Measurements from ENCODE around the gene LMNTD2. TPM values are rescaled to one million over a fixed set of nuclear protein-coding genes. Genes with fewer than 3 reads are reported as not detected.

LMNTD2 gene
- total and polyA plus RNA-seq, 2 experiments from 2014 or later = 7.3 to 15.9 TPM

DNA sequence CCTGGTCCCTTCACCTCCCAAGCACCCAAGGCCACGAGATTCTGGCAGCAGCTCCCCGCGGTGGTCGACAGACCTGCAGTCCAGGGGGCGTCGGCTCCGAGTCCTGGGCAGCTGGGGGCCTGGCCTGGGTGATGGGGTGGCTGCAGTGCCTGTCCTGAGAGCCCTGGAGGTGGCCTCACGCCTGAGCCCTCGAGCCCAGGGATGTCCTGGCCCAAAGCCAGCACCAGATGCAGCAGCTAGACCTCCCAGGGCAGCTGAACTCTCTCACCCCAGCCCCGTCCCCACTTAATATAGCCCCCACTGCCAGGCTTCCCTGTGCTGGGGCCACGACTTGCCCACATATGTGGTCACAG is 6.6 kb downstream of the LMNTD2 start:
- no peak for DNase-seq (ENCODE audit: low spot score)
- no peaks in the 10 kb centered on the region for H3K9me3 ChIP-seq (ENCODE audit: low read depth)
- H3K27ac ChIP-seq = no peak overlapping the region
- H3K36me3 ChIP-seq (replicated peaks; ENCODE audit: insufficient read depth, low read depth) = no peaks in the 10 kb centered on the region
- H3K4me3 ChIP-seq = no peak overlapping the region
- H2AFZ ChIP-seq = no peak overlapping the region
- H3K9me2 ChIP-seq (replicated peaks; ENCODE audit: insufficient read depth) = no peaks in the 10 kb centered on the region
- H3K4me2 ChIP-seq = no peak overlapping the region
- H3K27me3 ChIP-seq = peaks cover 34% of the 10 kb centered on the region
- H3K4me1 ChIP-seq (ENCODE audit: insufficient read depth) = peaks cover 15% of the 10 kb centered on the region
- WGBS (ENCODE audit: low lambda C conversion rate, missing lambda C conversion rate) = 77% methylated on average over 9 of the region's 11 CpGs
- H3K79me2 ChIP-seq = no peaks in the 10 kb centered on the region
- no peaks in the 10 kb centered on the region for H4K20me1 ChIP-seq (ENCODE audit: insufficient read depth, poor library complexity, severe bottlenecking)
- TF ChIP-seq, protein P1, sequence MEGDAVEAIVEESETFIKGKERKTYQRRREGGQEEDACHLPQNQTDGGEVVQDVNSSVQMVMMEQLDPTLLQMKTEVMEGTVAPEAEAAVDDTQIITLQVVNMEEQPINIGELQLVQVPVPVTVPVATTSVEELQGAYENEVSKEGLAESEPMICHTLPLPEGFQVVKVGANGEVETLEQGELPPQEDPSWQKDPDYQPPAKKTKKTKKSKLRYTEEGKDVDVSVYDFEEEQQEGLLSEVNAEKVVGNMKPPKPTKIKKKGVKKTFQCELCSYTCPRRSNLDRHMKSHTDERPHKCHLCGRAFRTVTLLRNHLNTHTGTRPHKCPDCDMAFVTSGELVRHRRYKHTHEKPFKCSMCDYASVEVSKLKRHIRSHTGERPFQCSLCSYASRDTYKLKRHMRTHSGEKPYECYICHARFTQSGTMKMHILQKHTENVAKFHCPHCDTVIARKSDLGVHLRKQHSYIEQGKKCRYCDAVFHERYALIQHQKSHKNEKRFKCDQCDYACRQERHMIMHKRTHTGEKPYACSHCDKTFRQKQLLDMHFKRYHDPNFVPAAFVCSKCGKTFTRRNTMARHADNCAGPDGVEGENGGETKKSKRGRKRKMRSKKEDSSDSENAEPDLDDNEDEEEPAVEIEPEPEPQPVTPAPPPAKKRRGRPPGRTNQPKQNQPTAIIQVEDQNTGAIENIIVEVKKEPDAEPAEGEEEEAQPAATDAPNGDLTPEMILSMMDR (IDR thresholded peaks at IDR 0.05; ENCODE audit: poor library complexity) = no peak
- no peak for TF ChIP-seq EZH2 (IDR thresholded peaks at IDR 0.05; ENCODE audit: borderline replicate concordance)
- TF ChIP-seq EZH2phosphoT487 (IDR thresholded peaks at IDR 0.05; ENCODE audit: low read depth, severe bottlenecking, unreplicated experiment) = no peak

DNA sequence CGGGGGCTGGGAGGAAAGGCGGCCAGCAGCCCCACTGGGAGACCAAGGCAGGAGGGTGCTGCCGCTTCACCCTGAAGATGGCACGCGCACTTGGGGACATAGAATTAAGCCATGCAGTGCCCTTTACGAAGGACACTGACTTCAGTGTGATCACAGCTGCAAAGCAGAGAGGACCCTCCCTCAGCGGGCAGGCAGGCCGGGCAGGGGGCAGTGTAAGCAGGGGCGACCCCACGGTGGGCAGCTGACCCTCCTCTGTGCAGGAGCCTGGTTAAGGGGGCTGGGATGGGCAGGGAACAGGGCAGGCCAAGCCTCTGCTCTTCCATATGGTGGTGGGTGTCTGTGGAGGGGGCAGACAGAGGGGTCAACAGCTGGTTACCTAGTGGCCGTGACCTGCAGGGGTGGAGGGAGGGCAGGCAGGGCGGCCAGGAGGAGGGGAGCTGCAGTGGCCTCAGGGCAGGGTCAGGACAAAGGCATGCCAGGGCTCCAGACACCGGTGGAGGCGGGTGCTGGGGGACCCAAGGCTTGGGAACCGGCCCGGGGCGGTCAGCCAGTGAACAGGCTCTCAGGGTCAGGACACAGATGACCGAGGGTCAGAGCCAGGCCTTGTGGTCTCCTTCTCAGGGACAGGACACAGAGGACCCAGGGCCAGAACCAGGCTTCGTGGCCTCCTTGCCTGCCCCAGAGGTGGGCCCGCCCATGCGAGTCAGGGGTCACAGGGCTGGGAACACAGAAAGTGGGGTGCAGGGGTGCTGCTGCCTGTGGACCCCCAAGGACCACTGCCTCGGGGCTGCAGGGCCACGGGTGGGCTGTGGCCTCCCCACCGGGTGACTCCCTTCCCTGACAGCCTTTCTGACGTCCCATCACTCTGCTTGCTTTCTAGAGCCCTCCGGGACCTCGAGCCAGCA is 7.2 kb downstream of the LMNTD2 start:
- Histone ChIP-seq H3K4me2 (no peak overlapping the region), H3K4me1 (ENCODE audit: insufficient read depth) (peaks cover 15% of the 10 kb centered on the region), H3K27me3 (peaks cover 34% of the 10 kb centered on the region), H3K36me3 (replicated peaks; ENCODE audit: insufficient read depth, low read depth) (no peaks in the 10 kb centered on the region), H3K79me2 (no peaks in the 10 kb centered on the region), H3K27ac (no peak overlapping the region), H3K9me2 (replicated peaks; ENCODE audit: insufficient read depth) (no peaks in the 10 kb centered on the region), H3K4me3 (no peak overlapping the region), H4K20me1 (ENCODE audit: insufficient read depth, poor library complexity, severe bottlenecking) (no peaks in the 10 kb centered on the region), H3K9me3 (ENCODE audit: low read depth) (no peaks in the 10 kb centered on the region), H2AFZ (no peak overlapping the region)
- TF ChIP-seq, protein P1 (IDR thresholded peaks at IDR 0.05; ENCODE audit: poor library complexity) = no peak
- TF ChIP-seq EZH2phosphoT487 (IDR thresholded peaks at IDR 0.05; ENCODE audit: low read depth, severe bottlenecking, unreplicated experiment) = no peak
- TF ChIP-seq EZH2 (IDR thresholded peaks at IDR 0.05; ENCODE audit: borderline replicate concordance) = no peak
- WGBS (ENCODE audit: low lambda C conversion rate, missing lambda C conversion rate) = 87% methylated on average over 18 of the region's 27 CpGs
- no peak for DNase-seq (ENCODE audit: low spot score)

DNA sequence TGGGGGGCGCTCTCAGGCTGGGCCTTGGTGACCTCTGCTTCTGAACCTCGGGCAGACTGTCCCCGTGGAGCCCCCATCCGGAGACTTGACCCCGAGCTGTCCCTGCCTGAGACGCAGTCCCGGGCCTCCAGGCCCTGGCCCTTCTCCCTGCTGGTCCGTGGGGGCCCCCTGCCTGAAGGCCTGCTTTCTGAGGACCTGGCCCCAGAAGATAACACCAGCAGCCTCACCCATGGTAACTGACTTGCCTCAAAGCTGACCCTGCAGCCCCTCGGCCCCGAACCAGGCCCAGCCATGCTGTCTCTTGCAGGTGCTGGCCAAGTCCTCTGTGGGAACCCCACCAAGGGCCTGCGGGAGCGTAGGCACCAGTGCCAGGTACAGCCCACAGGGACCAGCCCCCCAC is 8.9 kb downstream of the LMNTD2 start:
- Histone ChIP-seq H3K4me3 (no peak overlapping the region), H3K4me2 (no peak overlapping the region), H3K4me1 (ENCODE audit: insufficient read depth) (peaks cover 15% of the 10 kb centered on the region), H4K20me1 (ENCODE audit: insufficient read depth, poor library complexity, severe bottlenecking) (no peaks in the 10 kb centered on the region), H3K27me3 (peaks cover 19% of the 10 kb centered on the region), H2AFZ (no peak overlapping the region), H3K27ac (no peak overlapping the region), H3K9me3 (ENCODE audit: low read depth) (no peaks in the 10 kb centered on the region), H3K79me2 (no peaks in the 10 kb centered on the region), H3K36me3 (replicated peaks; ENCODE audit: insufficient read depth, low read depth) (no peaks in the 10 kb centered on the region), H3K9me2 (replicated peaks; ENCODE audit: insufficient read depth) (no peaks in the 10 kb centered on the region)
- no peak for DNase-seq (ENCODE audit: low spot score)
- 86% methylated on average over 12 of the region's 12 CpGs for WGBS (ENCODE audit: low lambda C conversion rate, missing lambda C conversion rate)
- TF ChIP-seq EZH2 (IDR thresholded peaks at IDR 0.05; ENCODE audit: borderline replicate concordance) (no peak), EZH2phosphoT487 (IDR thresholded peaks at IDR 0.05; ENCODE audit: low read depth, severe bottlenecking, unreplicated experiment) (no peak)
- TF ChIP-seq, protein P1 (IDR thresholded peaks at IDR 0.05; ENCODE audit: poor library complexity) = no peak
